GM12875 (cell line): ENCODE data around the gene MAGEB3.

Source experiments
- H3K4me3 ChIP-seq: one replicate; pipeline ENCODE4 v1.5.1; 2011; ENCODE audit warnings: low read depth, low read length, control low read depth
- TF ChIP-seq, protein P1 (sequence below): IDR thresholded peaks from 2 replicates; pipeline ENCODE4 v1.5.1; 2011; ENCODE audit warnings: low read depth, mild to moderate bottlenecking, control low read depth, inconsistent platforms, low read length, moderate library complexity, borderline replicate concordance; ENCODE audit not compliant: insufficient read depth

Gene MAGEB3

DNA sequence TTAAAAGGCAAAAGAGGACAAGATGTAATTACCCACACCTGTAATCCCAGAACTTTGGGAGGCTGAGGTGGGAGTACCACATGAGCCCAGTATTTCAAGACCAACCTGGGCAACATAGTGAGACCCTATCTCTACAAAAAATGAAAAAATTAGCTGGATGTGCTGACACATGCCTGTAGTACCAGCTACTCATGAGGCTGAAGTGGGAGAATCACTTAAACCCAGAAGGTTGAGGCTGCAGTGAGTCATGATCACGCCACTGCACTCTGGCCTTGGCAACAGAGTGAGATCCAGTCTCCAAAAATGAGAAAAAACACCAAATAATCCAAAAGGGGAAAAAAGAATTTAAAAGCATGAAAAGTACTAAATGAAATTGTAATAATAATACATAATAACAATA is 47.9 kb downstream of the MAGEB3 start:
- TF ChIP-seq, protein P1, sequence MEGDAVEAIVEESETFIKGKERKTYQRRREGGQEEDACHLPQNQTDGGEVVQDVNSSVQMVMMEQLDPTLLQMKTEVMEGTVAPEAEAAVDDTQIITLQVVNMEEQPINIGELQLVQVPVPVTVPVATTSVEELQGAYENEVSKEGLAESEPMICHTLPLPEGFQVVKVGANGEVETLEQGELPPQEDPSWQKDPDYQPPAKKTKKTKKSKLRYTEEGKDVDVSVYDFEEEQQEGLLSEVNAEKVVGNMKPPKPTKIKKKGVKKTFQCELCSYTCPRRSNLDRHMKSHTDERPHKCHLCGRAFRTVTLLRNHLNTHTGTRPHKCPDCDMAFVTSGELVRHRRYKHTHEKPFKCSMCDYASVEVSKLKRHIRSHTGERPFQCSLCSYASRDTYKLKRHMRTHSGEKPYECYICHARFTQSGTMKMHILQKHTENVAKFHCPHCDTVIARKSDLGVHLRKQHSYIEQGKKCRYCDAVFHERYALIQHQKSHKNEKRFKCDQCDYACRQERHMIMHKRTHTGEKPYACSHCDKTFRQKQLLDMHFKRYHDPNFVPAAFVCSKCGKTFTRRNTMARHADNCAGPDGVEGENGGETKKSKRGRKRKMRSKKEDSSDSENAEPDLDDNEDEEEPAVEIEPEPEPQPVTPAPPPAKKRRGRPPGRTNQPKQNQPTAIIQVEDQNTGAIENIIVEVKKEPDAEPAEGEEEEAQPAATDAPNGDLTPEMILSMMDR, result no peak
- no peak overlapping the region for H3K4me3 ChIP-seq

GRCh38 chrX:30280428-30280827 is 50.0 kb downstream of the MAGEB3 start:
- TF ChIP-seq, protein P1, result no peak

DNA sequence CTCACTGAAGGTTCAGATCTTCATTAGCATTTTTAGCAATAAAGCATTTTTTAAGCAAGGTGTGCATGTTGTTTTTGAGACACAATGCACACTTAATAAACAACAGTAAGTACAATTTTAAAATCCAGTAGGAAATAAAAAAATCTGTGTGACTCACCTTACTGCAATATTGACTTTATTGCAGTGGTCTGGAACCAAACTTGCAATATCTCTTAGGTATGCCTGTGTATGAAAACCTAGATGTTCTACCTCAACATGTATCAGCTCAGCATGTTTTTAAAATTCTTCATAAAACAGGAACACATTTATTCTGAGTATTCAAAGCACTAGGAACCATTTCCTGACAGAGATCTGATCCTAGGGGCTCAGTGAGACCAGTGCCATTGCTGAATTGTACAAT is 52.1 kb downstream of the MAGEB3 start:
- TF ChIP-seq, protein P1, result no peak
- no peak overlapping the region for H3K4me3 ChIP-seq

More at GRCh38 chrX:30280428-30280827, 50.0 kb downstream of the MAGEB3 start:
- H3K4me3 ChIP-seq, result no peak overlapping the region

DNA sequence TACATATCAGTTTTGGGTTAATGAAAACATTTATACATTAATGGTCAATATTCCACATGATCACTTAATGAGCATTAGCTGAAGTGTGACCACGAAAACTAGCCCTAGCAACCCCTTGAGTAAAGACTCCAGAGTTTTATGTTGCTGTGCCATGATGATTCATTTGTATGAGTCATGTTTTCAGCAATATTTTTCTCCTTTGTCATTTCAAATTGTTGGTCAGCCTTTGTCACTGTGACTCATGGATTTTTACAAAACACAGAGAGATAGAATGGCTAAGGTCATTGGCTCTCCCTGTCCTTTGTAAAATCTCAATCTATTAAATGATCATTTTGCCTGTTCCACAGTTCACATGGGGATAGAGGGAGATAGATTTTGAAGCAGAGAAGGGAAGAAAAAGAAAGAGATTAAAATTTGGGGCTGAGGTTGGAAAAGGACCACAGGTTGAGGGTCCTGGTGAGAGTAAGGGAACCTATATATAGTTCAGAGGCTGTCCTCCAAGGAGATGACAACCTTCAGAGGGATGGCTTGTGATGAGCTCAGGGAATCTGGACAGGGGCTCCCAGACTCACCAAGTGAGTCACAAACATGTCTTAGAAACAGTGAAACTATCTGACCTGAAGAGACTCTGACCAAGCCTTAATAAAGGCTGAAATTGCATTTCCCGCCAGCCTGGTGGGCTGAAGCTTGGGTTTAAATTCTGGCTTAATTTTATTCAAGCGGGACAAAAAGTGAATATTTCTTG is 53.2 kb downstream of the MAGEB3 start:
- no peak overlapping the region for H3K4me3 ChIP-seq
- TF ChIP-seq, protein P1, result no peak
